Hematopoietic multipotent progenitor cell (in vitro differentiated cells): ENCODE data around the gene SKAP2. TPM values are rescaled to one million over a fixed set of nuclear protein-coding genes. Genes with fewer than 3 reads are reported as not detected.

Experiments used
- DNase-seq, 3 donors: peaks; one replicate each; pipeline ENCODE4 v3.0.0-alpha.2; 2011 to 2015; ENCODE audit warnings: low read depth in 2 of 3, low spot score in 2 of 3
- total RNA-seq: library from RNA; depleted of rRNA; stranded (reverse); fragments of >200 nt; gene quantifications from one replicate; pipeline ENCODE4 v1.2.3, GENCODE V29; 2012

Gene SKAP2
- total RNA-seq, 1 donor: 6.5 TPM

GRCh38 chr7:26645121-26645520 lies 219.3 kb downstream of the SKAP2 start:
- DNase-seq: peak in 1 of 3 donors; percentile 74

GRCh38 chr7:26642416-26642815 lies 222.0 kb downstream of the SKAP2 start:
- DNase-seq: no peak

GRCh38 chr7:26639695-26640094 lies 224.7 kb downstream of the SKAP2 start:
- DNase-seq: no peak

- DNase-seq: no peak
These were observed 225.3 kb downstream of the SKAP2 start for GRCh38 chr7:26639111-26639510.

- DNase-seq: no peak
These were observed 226.2 kb downstream of the SKAP2 start for GRCh38 chr7:26638140-26638539.

- DNase-seq: no peak
These were observed 226.8 kb downstream of the SKAP2 start for GRCh38 chr7:26637610-26638009.

- DNase-seq: no peak
These were observed 227.6 kb downstream of the SKAP2 start for GRCh38 chr7:26636808-26637207.

- DNase-seq: no peak
These were observed 230.8 kb downstream of the SKAP2 start for GRCh38 chr7:26633557-26633956.

- DNase-seq: no peak
These were observed 232.8 kb downstream of the SKAP2 start for GRCh38 chr7:26631601-26632000.

- no peak for DNase-seq
These were observed 233.3 kb downstream of the SKAP2 start for GRCh38 chr7:26630941-26631580.

GRCh38 chr7:26630361-26630760 lies 234.0 kb downstream of the SKAP2 start:
- DNase-seq: no peak

GRCh38 chr7:26629696-26630095 lies 234.7 kb downstream of the SKAP2 start:
- DNase-seq: no peak

GRCh38 chr7:26627891-26628341 lies 236.5 kb downstream of the SKAP2 start:
- no peak for DNase-seq

GRCh38 chr7:26627221-26627620 lies 237.2 kb downstream of the SKAP2 start:
- no peak for DNase-seq

GRCh38 chr7:26626687-26627086 lies 237.7 kb downstream of the SKAP2 start:
- no peak for DNase-seq

- DNase-seq: no peak
These were observed 238.2 kb downstream of the SKAP2 start for GRCh38 chr7:26626156-26626555.

- no peak for DNase-seq
These were observed 239.1 kb downstream of the SKAP2 start for GRCh38 chr7:26625286-26625685.

- no peak for DNase-seq
These were observed 239.6 kb downstream of the SKAP2 start for GRCh38 chr7:26624839-26625238.

GRCh38 chr7:26624431-26624830 lies 240.0 kb downstream of the SKAP2 start:
- no peak for DNase-seq

- DNase-seq: peak in 2 of 3 donors; percentile 11 to 14
These were observed 244.0 kb downstream of the SKAP2 start for GRCh38 chr7:26620352-26620751.

- no peak for DNase-seq
These were observed 244.9 kb downstream of the SKAP2 start for GRCh38 chr7:26619348-26619984.

- DNase-seq: no peak
These were observed 245.5 kb downstream of the SKAP2 start for GRCh38 chr7:26618898-26619297.
